ENCODE data around the gene OR1F1. TPM values are rescaled to one million over a fixed set of nuclear protein-coding genes. Genes with fewer than 3 reads are reported as not detected.

Gene OR1F1
- total and polyA plus RNA-seq, 9 of the 15 experiments (the other 6 are each of a cell fraction or from before 2014, with no cell fraction given), result 0.15 to 0.61 (median 0.35) TPM; not detected in 3

DNA sequence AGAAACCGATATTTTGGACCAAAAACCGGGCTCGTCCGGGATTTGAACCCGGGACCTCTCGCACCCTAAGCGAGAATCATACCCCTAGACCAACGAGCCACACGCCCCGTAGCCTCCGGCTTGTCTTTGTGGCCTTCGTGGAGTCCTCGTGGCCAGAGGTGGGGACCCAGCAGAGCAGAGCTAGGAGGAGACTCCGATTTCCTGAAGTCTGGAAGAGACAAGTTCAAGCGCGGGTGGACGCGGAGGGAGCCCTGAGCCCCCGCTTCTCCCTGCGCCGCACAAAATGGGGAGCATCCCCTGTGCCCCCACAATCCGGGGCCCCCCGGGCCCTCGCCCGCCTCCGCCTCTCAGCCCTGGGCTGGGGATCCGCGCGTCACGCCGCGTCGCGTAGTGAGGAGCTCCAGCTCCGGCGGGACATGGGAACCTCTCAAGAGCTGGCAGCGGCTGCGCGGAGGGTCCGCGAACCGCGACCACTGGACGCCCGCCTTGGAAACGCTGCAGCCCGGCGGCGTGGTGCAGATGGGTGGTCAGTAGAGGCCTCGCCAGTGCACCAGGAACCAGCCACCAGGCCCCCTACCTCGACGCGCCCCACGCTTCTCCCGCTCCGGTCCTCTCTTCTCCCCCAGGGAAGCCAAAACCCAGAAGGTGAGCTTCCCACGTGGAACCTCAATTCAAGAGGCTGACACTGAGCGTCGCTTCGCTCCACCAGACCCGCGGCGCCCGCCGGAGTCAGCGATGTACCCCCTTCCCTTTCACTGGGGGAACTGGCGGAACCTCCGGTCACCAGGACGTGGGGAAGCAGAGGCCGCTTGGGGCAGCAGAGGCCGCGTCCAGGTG lies 5.2 kb upstream of the OR1F1 start (continued):
- TF ChIP-seq, protein P1, sequence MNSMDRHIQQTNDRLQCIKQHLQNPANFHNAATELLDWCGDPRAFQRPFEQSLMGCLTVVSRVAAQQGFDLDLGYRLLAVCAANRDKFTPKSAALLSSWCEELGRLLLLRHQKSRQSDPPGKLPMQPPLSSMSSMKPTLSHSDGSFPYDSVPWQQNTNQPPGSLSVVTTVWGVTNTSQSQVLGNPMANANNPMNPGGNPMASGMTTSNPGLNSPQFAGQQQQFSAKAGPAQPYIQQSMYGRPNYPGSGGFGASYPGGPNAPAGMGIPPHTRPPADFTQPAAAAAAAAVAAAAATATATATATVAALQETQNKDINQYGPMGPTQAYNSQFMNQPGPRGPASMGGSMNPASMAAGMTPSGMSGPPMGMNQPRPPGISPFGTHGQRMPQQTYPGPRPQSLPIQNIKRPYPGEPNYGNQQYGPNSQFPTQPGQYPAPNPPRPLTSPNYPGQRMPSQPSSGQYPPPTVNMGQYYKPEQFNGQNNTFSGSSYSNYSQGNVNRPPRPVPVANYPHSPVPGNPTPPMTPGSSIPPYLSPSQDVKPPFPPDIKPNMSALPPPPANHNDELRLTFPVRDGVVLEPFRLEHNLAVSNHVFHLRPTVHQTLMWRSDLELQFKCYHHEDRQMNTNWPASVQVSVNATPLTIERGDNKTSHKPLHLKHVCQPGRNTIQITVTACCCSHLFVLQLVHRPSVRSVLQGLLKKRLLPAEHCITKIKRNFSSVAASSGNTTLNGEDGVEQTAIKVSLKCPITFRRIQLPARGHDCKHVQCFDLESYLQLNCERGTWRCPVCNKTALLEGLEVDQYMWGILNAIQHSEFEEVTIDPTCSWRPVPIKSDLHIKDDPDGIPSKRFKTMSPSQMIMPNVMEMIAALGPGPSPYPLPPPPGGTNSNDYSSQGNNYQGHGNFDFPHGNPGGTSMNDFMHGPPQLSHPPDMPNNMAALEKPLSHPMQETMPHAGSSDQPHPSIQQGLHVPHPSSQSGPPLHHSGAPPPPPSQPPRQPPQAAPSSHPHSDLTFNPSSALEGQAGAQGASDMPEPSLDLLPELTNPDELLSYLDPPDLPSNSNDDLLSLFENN (IDR thresholded peaks at IDR 0.05; ENCODE audit: low read depth in 2 of 2, low read length in 2 of 2), result 0 out of 4 replicates have a peak, but pooled peaks of 1 of the 2 experiments have one; percentile 21
- no peak for TF ChIP-seq NFRKB (IDR thresholded peaks at IDR 0.05; ENCODE audit: low read depth)
- TF ChIP-seq, protein P2, sequence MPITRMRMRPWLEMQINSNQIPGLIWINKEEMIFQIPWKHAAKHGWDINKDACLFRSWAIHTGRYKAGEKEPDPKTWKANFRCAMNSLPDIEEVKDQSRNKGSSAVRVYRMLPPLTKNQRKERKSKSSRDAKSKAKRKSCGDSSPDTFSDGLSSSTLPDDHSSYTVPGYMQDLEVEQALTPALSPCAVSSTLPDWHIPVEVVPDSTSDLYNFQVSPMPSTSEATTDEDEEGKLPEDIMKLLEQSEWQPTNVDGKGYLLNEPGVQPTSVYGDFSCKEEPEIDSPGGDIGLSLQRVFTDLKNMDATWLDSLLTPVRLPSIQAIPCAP (CRISPR knock-in tag; IDR thresholded peaks at IDR 0.05; ENCODE audit: borderline replicate concordance), result 0 out of 2 replicates have a peak, but pooled peaks have one; percentile 27
- TF ChIP-seq NEUROD1 (IDR thresholded peaks at IDR 0.05; ENCODE audit: borderline replicate concordance, low read depth, low read length, partially characterized antibody), result no peak
- peak; percentile 100 for TF ChIP-seq TBP (optimal IDR thresholded peaks at IDR 0.05; ENCODE audit: low read depth, low read length)
- TF ChIP-seq NRF1 (conservative IDR thresholded peaks at IDR 0.05 in 1 of 2, IDR thresholded peaks at IDR 0.05 in 1 of 2), result peak; percentile 43 to 44; a peak in 2 of 4 replicates
- no peak for TF ChIP-seq FOSL1 (tag; conservative IDR thresholded peaks at IDR 0.05)
- TF ChIP-seq TRIM24 (IDR thresholded peaks at IDR 0.05), result no peak
- no peak for TF ChIP-seq NCOA1 (IDR thresholded peaks at IDR 0.05; ENCODE audit: low read depth)
- TF ChIP-seq RBM25 (IDR thresholded peaks at IDR 0.05; ENCODE audit: low read depth, low read length, severe bottlenecking), result no peak
- TF ChIP-seq, protein P3, sequence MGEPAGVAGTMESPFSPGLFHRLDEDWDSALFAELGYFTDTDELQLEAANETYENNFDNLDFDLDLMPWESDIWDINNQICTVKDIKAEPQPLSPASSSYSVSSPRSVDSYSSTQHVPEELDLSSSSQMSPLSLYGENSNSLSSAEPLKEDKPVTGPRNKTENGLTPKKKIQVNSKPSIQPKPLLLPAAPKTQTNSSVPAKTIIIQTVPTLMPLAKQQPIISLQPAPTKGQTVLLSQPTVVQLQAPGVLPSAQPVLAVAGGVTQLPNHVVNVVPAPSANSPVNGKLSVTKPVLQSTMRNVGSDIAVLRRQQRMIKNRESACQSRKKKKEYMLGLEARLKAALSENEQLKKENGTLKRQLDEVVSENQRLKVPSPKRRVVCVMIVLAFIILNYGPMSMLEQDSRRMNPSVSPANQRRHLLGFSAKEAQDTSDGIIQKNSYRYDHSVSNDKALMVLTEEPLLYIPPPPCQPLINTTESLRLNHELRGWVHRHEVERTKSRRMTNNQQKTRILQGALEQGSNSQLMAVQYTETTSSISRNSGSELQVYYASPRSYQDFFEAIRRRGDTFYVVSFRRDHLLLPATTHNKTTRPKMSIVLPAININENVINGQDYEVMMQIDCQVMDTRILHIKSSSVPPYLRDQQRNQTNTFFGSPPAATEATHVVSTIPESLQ (CRISPR knock-in tag; IDR thresholded peaks at IDR 0.05), result peak; percentile 72
- TF ChIP-seq MYBL2 (IDR thresholded peaks at IDR 0.05; ENCODE audit: low read depth), result no peak
- TF ChIP-seq MYBL2 (CRISPR knock-in tag; IDR thresholded peaks at IDR 0.05; ENCODE audit: borderline replicate concordance), result no peak
- peak; percentile 81 for TF ChIP-seq ZFX (CRISPR knock-in tag; IDR thresholded peaks at IDR 0.05)
- no peak for TF ChIP-seq ZFP36 (IDR thresholded peaks at IDR 0.05; ENCODE audit: low read depth, low read length, partially characterized antibody)
- TF ChIP-seq, protein P4, sequence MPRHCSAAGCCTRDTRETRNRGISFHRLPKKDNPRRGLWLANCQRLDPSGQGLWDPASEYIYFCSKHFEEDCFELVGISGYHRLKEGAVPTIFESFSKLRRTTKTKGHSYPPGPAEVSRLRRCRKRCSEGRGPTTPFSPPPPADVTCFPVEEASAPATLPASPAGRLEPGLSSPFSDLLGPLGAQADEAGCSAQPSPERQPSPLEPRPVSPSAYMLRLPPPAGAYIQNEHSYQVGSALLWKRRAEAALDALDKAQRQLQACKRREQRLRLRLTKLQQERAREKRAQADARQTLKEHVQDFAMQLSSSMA (CRISPR knock-in tag; IDR thresholded peaks at IDR 0.05), result no peak
- peak; percentile 53; the same call in 1 of the 2 replicates for TF ChIP-seq RFX5 (IDR thresholded peaks at IDR 0.05; ENCODE audit: low read depth, low read length)
- no peak for TF ChIP-seq ZNF124 (CRISPR knock-in tag; IDR thresholded peaks at IDR 0.05)
- no peak for TF ChIP-seq ZNF134 (CRISPR knock-in tag; conservative IDR thresholded peaks at IDR 0.05)
- TF ChIP-seq, protein P5, sequence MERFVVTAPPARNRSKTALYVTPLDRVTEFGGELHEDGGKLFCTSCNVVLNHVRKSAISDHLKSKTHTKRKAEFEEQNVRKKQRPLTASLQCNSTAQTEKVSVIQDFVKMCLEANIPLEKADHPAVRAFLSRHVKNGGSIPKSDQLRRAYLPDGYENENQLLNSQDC (CRISPR knock-in tag; IDR thresholded peaks at IDR 0.05), result no peak
- TF ChIP-seq TAF15 (IDR thresholded peaks at IDR 0.05; ENCODE audit: low read depth, low read length), result no peak
